COLO668 (cell line): ENCODE data around the gene IFT80.

Experiments used
- DNase-seq: peaks from one replicate; lab custom pipeline; 2025; ENCODE audit not compliant: unreplicated experiment; lab: John Stamatoyannopoulos, UW

The IFT80 gene

GRCh38 chr3:160401291-160402095 is 2.5 kb upstream of the IFT80 start:
- peak; percentile 2 for DNase-seq

GRCh38 chr3:160400702-160401150 is 1.7 kb upstream of the IFT80 start:
- peak; percentile 45 for DNase-seq

- DNase-seq = peak; percentile 37
Observed at GRCh38 chr3:160400030-160400701, 1.1 kb upstream of the IFT80 start.

- DNase-seq = no peak
Observed at GRCh38 chr3:160398820-160399124, 253 bp downstream of the IFT80 start.

- no peak for DNase-seq
Observed at GRCh38 chr3:160395297-160395696, 3.7 kb downstream of the IFT80 start.

GRCh38 chr3:160394009-160394392 is 5.0 kb downstream of the IFT80 start:
- DNase-seq = no peak

- no peak for DNase-seq
Observed at GRCh38 chr3:160393346-160394008, 5.5 kb downstream of the IFT80 start.

GRCh38 chr3:160392798-160393197 is 6.2 kb downstream of the IFT80 start:
- DNase-seq = no peak

- no peak for DNase-seq
Observed at GRCh38 chr3:160390565-160391138, 8.4 kb downstream of the IFT80 start.

GRCh38 chr3:160384639-160385318 is 14.2 kb downstream of the IFT80 start:
- no peak for DNase-seq

- DNase-seq = no peak
Observed at GRCh38 chr3:160381470-160381869, 17.6 kb downstream of the IFT80 start.

GRCh38 chr3:160379628-160380214 is 19.3 kb downstream of the IFT80 start:
- no peak for DNase-seq

GRCh38 chr3:160378331-160379109 is 20.5 kb downstream of the IFT80 start:
- no peak for DNase-seq

GRCh38 chr3:160376681-160377080 is 22.3 kb downstream of the IFT80 start:
- no peak for DNase-seq

GRCh38 chr3:160374925-160375324 is 24.1 kb downstream of the IFT80 start:
- no peak for DNase-seq

- no peak for DNase-seq
Observed at GRCh38 chr3:160374472-160374871, 24.6 kb downstream of the IFT80 start.

GRCh38 chr3:160373655-160374054 is 25.4 kb downstream of the IFT80 start:
- DNase-seq = no peak

- DNase-seq = no peak
Observed at GRCh38 chr3:160372780-160373179, 26.2 kb downstream of the IFT80 start.

- no peak for DNase-seq
Observed at GRCh38 chr3:160370987-160371857, 27.8 kb downstream of the IFT80 start.
